ENCODE measurements around the gene GUCA2B. TPM values are rescaled to one million over a fixed set of nuclear protein-coding genes. Genes with fewer than 3 reads are reported as not detected.
A peak's percentile ranks its signal among the peaks of the same experiment; 100 is the strongest.

GUCA2B gene
- total and polyA plus RNA-seq, 7 donors, result 0.06 TPM; not detected in 6

GRCh38 chr1:42146626-42147320, 6.4 kb upstream of the GUCA2B start:
- 19 to 24% (median 22%) methylated on average over 19 of the region's 19 CpGs for WGBS, 3 donors
- Histone ChIP-seq H3K4me1 (no peaks in the 10 kb centered on the region), H3K4me3 (no peak overlapping the region), H3K9me3 (no peaks in the 10 kb centered on the region), H3K27me3 (ENCODE audit: insufficient read depth in 3 of 3, low read length in 2 of 3) (peaks cover 3 to 66% (median 16%) of the 10 kb centered on the region in 3 donors), H3K36me3 (ENCODE audit: insufficient read depth in 1 of 2, low read depth in 1 of 2) (no peaks in the 10 kb centered on the region), H3K27ac (no peak overlapping the region)
- TF ChIP-seq CTCF (IDR thresholded peaks at IDR 0.05), result peak; percentile 74
- DNase-seq (peak; percentile 49 to 68), ATAC-seq (peak; percentile 58 to 83 (median 70))
- intact Hi-C loops (cut with DNase I), result loop anchor here (5.0 to 10.0 kb wide), 3 partner anchors 601 to 1168 kb away; no protein-coding TSS in a partner anchor

- no peak for TF ChIP-seq CTCF (IDR thresholded peaks at IDR 0.05)
- Histone ChIP-seq H3K27ac (no peak overlapping the region), H3K36me3 (ENCODE audit: insufficient read depth in 1 of 2, low read depth in 1 of 2) (no peaks in the 10 kb centered on the region), H3K4me3 (no peak overlapping the region), H3K4me1 (no peaks in the 10 kb centered on the region), H3K9me3 (no peaks in the 10 kb centered on the region), H3K27me3 (ENCODE audit: insufficient read depth in 3 of 3, low read length in 2 of 3) (peaks cover 2 to 53% (median 16%) of the 10 kb centered on the region in 3 donors)
- DNase-seq (no peak), ATAC-seq (no peak)
- 78 to 85% (median 79%) methylated on average over 1 of the region's 1 CpG for WGBS, 3 donors
- intact Hi-C loops (cut with DNase I), result loop anchor here (5.0 to 10.0 kb wide), 3 partner anchors 599 to 1167 kb away; no protein-coding TSS in a partner anchor
These were observed 5.0 kb upstream of the GUCA2B start for GRCh38 chr1:42148166-42148565.

- TF ChIP-seq CTCF (IDR thresholded peaks at IDR 0.05), result no peak
- H3K27ac ChIP-seq, result no peak overlapping the region
- intact Hi-C loops (cut with DNase I), result loop anchor here in 1 of 2 donors (10.0 kb wide), 1 partner anchor 594 kb away; the partner anchor contains the start of gene CLDN19
- H3K9me3 ChIP-seq, result no peaks in the 10 kb centered on the region
- H3K4me1 ChIP-seq, result no peaks in the 10 kb centered on the region
- no peaks in the 10 kb centered on the region for H3K36me3 ChIP-seq (ENCODE audit: insufficient read depth in 1 of 2, low read depth in 1 of 2)
- 88 to 90% (median 89%) methylated on average over 5 of the region's 5 CpGs for WGBS, 3 donors
- H3K27me3 ChIP-seq (ENCODE audit: insufficient read depth in 3 of 3, low read length in 2 of 3), result peaks cover 0 to 30% (median 8%) of the 10 kb centered on the region in 3 donors
- ATAC-seq, result no peak
- H3K4me3 ChIP-seq, result no peak overlapping the region
- DNase-seq, result no peak
These were observed 2.6 kb upstream of the GUCA2B start for GRCh38 chr1:42150651-42151050.

- Histone ChIP-seq H3K27ac (no peak overlapping the region), H3K4me1 (no peaks in the 10 kb centered on the region), H3K27me3 (ENCODE audit: insufficient read depth in 3 of 3, low read length in 2 of 3) (peaks cover 0 to 20% (median 4%) of the 10 kb centered on the region in 3 donors), H3K36me3 (ENCODE audit: insufficient read depth in 1 of 2, low read depth in 1 of 2) (no peaks in the 10 kb centered on the region), H3K4me3 (no peak overlapping the region), H3K9me3 (no peaks in the 10 kb centered on the region)
- no peak for DNase-seq
- whole genome bisulfite sequencing, 3 donors, result 40 to 49% (median 42%) methylated on average over 3 of the region's 3 CpGs
- ATAC-seq, result peak; percentile 27 to 80 (median 70)
- no peak for TF ChIP-seq CTCF (IDR thresholded peaks at IDR 0.05)
- intact Hi-C loops (cut with DNase I), result loop anchor here in 1 of 2 donors (10.0 kb wide), 1 partner anchor 593 kb away; the partner anchor contains the start of gene CLDN19
These were observed 1.1 kb upstream of the GUCA2B start for GRCh38 chr1:42152119-42152518.
